IPS-18c (cell line): ENCODE data around the gene SMC6.

Source experiments
- H3K4me3 ChIP-seq: 2 replicates; pipeline ENCODE4 v1.7.0; 2013; ENCODE audit warnings: low read depth, mild to moderate bottlenecking, low read length, moderate library complexity; ENCODE audit not compliant: insufficient read depth
- H3K9me3 ChIP-seq: one replicate; pipeline ENCODE4 v1.6.1; 2013; ENCODE audit warnings: mild to moderate bottlenecking, low read length, moderate library complexity; ENCODE audit not compliant: control insufficient read depth, insufficient read depth

SMC6 gene

DNA sequence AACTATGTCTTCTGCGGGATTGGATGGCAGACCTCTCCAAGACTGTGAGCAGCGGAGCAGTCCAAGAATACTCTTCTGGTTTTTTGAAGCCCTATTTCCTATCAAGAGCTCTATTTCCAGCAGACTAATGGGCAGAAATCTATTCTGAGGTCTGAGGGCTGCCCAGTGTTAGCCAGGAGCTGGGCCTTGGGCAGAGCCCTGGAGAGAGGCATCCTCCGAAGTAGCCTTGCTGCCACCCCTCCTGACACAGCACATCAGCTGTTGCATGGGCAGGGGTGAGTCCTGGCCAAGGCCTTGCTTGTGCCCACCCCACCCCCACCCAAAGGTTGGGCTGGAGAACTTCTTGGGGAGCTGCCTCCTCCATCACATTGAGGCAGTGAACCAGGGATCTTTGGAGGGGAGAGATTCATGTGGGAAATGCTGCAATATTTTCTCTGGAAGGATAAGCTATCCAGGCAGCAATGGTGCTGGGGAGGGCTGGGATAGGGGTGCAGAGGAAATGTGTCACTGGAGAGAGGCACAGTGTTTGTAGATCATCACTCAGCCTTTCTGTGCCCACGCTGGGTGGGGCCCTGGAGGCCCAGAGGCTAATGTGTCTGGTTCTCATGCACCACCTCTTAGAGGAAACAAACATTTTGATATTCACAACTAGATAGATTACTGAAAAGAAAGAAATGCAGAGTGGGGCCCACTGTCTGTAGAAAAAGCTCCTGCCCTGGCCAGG, 108.5 kb downstream of the SMC6 start:
- Histone ChIP-seq H3K9me3 (no peaks in the 10 kb centered on the region), H3K4me3 (no peak overlapping the region)

DNA sequence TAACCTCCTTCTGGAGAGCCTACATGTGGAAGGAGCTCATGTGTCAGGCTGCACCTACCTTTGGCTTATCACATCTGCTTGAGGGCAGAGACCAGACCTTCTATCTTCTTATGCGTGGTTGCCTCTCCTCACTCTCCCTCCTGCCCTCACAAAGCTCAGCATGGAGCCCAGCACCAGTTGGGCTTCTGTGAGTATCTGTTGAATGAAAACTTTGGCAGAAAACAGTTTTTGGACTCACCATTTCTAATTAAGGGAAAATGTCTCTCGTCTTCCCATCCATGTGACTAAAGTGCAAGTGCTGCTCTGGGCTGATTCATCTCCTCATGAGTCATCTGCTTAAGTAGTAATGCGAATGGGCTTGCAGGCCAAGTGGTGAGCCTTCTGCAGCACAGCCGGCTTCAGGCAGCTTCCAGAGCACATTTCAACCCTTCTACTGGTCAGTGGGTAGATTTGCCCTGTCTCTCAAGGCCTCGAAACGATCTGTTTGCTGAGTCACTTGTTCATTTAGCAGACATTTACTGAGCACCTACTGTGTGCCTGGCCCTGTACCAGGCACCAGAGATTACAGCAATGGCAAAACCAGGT, 110.5 kb downstream of the SMC6 start:
- Histone ChIP-seq H3K4me3 (no peak overlapping the region), H3K9me3 (no peaks in the 10 kb centered on the region)

DNA sequence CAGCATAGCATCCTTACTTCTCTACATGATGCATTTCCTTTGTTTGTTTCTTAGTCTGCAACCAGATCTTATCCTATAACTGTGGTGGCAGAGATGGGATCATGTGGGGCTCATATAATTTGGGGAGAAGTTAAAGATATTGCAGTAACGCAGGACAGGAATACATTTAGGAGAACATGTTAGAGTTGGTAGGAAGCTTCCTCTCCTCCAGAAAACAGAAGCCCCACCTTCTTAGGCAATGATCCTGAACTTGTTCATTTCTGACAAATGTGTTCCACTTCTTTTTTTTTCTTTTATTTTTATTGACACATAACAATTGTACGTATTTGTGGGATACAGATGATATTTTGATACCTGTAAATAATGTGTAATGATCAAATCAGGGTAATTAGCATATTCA, 113.2 kb downstream of the SMC6 start:
- Histone ChIP-seq H3K4me3 (no peak overlapping the region), H3K9me3 (no peaks in the 10 kb centered on the region)

DNA sequence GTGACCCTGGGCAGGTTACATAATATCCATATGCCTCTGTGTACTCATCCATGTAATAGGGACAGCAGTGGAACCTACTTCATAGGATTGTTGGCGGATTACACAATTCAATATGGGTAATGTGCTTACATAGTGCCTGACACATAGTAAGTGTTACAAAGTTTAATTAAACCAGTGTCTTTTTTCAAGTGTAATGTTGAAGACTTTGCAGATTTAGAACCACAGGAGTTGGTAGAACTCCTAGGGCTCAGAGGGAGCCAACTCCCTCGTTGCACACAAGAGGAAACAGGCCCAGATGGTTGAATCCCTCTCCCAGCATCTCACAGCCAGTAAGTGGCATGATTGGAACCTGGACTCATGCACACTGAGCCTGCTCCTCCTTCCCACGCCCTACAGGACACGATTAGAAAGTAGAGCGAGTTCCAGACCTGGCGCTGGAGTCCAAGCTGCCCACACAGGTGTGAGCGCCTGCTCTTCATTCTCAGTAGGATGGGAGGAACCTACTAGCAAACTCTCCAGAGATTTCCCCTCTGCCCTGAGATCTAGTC, 115.3 kb downstream of the SMC6 start:
- no peak overlapping the region for H3K4me3 ChIP-seq
- no peaks in the 10 kb centered on the region for H3K9me3 ChIP-seq

DNA sequence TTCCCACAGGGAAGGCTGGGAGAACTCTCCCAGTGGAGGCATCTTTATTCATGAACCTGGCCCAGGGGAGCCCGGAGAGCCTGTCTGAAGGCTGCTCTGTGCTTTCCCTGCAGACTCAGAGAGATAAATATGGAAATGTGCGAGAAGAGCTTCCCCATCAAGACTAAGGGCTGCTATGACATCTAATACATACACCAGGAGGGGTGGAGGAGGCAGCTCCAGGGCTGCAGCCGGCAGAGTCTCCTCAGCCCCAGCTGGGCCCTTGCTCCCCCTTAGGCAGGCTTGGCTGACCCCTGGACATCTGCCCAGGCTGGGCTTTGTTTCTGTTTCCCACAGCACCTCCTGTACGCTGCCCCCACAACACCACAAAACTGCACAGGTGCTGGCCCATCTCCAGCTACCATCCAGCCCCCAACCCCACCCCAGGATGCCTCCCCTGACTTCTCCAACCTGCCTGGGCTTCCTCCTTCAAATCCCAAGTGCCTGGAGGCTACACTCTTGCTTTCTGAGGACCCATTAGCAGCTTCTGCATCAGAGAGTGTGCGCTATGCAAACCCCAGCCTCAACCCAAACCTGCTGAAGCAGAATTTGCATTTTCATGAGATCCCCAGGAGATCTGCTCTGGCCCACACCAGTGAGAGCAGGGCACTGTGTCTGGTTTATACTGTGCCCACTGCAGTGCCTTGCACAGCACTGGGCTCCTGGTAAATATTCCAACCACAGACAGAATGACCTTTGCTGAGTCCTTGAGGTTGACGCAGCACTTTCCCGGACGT, 116.3 kb downstream of the SMC6 start:
- no peaks in the 10 kb centered on the region for H3K9me3 ChIP-seq
- H3K4me3 ChIP-seq, result no peak overlapping the region

DNA sequence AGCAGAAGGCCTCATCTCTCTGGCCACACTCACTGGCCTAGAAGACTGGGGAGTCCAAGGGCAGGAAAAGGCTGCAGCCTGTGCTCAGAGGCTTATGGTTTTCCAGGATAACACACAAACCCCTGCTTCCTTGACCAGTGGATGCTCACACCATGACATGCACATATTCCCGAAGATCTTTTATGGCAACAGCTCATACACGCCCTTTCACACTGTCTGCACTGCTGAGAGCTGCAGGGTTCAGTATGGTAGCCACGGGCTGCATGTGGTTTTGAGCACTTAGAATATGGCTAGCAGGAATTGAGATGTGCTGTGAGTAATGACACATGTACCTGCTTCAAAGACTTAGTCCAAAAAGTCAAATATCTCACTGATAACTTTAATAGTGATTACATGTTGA, 117.4 kb downstream of the SMC6 start:
- H3K9me3 ChIP-seq, result no peaks in the 10 kb centered on the region
- no peak overlapping the region for H3K4me3 ChIP-seq

DNA sequence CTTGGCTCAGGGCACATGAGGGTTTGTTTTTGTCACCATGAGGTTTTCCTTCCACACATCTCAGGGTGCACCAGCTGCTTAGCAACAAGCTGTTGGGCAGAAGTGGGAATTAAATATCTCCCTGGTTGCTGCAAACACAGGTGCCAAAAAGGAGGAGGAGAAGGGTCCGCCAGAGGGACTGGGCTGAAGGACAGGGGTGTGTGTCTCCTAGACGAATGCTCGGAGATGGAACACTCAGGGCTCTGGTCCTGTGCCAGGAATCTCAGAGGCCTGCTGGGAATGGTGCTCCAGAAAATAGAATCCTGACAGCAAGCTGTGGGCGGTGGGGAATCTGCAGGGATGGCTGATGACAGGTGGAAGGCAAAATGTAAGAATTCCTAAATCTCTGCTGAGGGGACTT, 118.6 kb downstream of the SMC6 start:
- H3K9me3 ChIP-seq, result no peaks in the 10 kb centered on the region
- no peak overlapping the region for H3K4me3 ChIP-seq

DNA sequence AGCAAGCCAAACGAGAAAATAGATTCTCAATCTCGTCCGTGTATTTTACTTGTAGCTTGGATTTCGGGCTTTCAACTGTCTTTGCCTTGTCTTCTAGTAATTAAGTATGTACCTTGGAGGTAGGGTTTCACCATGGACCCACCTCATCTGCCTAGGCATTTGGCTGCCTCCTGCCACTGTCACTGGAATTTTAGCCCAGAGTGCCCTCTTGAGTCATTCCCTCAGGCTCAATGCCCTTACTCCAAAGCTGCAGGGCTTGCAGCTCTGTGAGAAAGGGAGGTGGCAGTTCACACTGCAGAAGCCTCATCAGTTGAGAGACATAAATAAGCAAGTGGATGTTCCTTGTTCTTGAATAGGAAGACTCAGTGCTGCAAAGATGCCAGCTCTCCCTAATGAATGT, 123.5 kb downstream of the SMC6 start:
- H3K4me3 ChIP-seq, result no peak overlapping the region
- H3K9me3 ChIP-seq, result peaks cover 3% of the 10 kb centered on the region

DNA sequence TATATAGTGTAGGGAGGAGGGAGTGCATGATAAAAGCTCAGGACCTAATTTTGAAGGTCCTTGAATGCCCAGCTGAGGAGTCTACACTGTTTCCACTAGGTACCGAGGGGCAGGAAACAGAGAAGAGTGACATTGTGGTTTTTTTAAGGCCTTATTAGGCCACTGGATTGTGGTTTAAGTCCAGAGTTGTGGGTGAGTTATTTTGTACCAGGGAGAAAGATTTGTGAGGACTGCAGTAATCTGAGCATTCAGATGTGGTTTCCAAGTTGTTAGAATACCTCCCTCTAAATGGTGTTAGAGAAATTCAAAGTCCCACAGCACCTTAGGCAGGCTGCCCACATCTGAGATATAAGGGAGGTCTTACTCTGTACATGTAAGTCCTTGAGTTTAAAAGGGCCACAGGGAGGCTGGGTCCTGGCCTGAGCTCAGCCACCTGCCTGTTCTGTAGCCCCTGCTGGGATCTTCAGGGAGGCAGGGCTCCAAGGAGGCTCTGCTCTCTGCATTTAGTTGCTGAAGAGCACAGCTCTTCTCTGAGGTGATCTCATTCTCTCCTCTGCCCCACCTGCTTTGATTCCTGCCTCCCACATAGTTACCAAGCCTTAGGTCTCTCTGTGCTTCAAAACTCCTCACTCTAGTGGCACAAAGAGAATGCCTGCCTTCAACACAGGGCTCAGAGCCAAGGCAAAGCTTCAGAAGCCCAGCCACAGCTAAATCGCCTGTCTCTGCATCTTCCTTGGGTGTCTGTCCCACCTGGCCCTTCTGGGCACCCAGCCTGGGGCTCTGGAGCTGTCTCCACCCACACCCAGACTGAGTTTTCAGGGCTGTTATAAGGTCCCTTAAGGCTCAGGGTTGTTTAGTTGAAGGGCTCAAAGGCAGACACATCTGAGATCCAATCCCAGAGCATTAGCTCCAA, 125.0 kb downstream of the SMC6 start:
- H3K9me3 ChIP-seq, result peaks cover 3% of the 10 kb centered on the region
- H3K4me3 ChIP-seq, result no peak overlapping the region

DNA sequence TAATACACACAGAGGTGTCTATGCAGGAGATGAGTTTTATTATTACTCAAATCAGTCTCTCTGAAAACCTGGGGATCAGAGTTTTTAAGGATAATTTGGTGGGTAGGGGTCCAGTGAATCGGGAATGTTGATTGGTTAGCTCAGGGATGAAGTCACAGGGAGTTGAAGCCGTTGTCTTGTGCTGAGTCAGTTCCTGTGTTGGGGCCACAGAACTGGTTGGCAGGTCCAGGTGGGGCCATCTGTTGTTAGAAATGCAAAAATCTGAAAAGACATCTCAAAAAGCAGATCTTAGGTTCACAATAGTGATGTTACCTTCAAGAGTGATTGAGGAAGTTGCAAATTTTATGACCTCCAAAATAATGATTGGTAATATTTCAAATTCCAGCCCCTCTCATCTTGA, 126.2 kb downstream of the SMC6 start:
- H3K9me3 ChIP-seq, result peaks cover 3% of the 10 kb centered on the region

DNA sequence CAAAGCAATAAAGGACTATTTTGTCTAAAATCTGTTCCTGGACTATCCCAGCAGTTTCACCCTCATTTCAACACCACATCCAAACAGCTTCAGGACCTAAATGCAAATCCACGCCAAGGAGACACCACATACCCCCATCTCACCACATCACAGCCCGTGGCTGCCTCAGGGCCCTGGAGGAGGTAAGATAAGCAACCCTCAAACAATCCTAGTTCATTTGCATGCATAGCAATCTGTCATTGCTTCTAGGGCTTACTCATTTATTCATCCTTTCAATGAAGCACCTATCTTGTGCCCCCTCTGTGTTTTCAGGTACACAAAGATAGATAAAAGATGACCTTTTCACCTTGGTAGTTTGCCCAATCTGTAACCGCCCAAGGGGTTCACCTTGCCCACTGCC, 126.6 kb downstream of the SMC6 start:
- H3K9me3 ChIP-seq, result peaks cover 3% of the 10 kb centered on the region
- H3K4me3 ChIP-seq, result no peak overlapping the region

More for the DNA sequence above, 126.2 kb downstream of the SMC6 start:
- no peak overlapping the region for H3K4me3 ChIP-seq

DNA sequence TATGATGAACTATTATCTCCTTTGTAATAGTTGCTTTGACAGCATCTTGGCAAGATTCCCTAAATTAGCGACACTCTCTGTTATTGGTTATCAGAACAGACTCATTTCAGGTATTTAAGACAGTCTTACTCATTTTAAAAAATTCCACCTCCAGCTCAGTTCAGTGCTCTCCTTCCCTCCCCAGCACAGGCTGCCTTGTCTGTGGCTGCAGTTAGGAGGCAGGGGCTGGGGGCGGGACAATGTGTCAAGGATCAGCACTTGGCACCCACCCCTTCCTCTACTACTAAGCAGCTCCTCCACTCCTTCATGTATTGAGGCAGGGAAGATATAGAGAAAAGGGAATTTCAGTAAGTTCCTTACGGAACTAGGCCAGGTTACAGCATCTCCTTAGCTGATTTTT, 128.2 kb downstream of the SMC6 start:
- H3K9me3 ChIP-seq, result peaks cover 3% of the 10 kb centered on the region
- no peak overlapping the region for H3K4me3 ChIP-seq

DNA sequence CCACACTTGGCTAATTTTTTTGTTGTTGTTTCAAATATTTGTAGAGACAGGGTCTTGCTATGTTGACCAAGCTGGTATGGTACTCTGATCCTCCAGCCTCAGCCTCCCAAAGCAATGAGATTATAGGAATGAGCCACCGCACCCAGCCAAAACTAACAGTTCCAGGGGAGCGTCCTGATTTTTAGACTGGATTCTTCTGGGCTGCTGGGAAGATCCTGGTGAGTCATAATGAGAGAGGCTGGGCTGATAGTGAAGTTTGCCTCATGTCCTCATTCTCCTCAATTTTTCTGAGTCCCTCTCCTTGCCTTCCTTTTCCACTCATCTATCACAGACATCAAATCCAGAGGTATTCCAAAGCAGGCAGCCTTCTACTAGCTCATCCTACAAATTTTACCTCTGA, 131.8 kb downstream of the SMC6 start:
- Histone ChIP-seq H3K9me3 (no peaks in the 10 kb centered on the region), H3K4me3 (no peak overlapping the region)

DNA sequence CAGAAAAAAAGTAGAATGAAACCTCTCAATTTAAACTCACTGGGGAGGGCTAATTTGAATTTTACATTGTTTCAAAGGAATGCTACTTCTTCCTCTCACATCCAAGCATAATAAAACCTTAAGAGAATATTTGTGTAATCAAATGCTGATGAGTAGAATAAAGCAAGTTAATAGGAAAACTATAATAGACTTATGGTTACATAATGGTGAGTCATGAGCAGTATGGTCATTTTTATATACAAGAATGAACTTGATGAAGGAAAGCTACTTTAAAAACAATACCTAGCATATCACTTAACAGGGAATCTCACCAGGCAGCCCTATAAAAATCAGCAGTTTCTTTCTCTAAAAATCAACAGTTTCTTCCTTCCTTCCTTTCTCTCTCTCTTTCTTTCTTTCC, 132.8 kb downstream of the SMC6 start:
- Histone ChIP-seq H3K4me3 (no peak overlapping the region), H3K9me3 (no peaks in the 10 kb centered on the region)

DNA sequence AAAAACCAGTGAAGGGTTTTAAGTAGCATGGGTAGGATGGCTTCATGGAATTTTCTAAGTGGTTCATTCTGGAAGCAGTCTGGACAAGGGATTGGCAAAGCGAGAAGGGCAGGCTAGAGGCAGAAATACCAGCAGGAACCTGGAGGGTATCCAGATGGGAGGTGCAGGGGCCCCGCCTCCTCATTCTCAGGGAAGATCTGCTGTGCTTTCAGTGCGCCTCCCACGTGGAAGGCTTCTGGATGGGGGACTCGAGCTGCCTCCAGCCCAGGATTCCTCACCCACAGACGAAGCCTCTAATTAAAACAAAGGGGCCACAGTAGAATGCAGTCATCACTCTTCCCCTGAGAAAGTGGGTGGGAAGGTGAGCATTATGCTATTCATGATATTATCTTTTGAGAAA, 133.3 kb downstream of the SMC6 start:
- Histone ChIP-seq H3K9me3 (no peaks in the 10 kb centered on the region), H3K4me3 (no peak overlapping the region)

DNA sequence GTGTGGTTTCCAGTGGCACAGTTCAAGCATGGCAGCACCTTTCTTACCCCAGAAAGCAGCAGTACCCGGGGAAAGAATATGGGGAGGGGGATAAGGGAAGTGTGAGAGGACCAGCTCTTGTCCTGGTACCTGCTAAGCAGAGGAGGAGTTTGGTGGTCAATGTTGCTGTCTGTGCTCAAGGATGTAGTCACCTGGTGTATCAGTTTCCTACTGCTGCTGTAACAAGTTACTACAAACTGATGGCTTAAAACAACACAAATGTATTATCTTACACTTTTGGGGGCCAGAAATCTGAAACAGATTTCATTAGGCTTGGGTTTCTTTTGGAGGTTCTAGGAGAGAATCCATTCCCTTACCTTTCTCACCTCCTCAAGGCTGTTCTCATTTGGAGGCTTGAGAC, 135.7 kb downstream of the SMC6 start:
- Histone ChIP-seq H3K4me3 (no peak overlapping the region), H3K9me3 (no peaks in the 10 kb centered on the region)

DNA sequence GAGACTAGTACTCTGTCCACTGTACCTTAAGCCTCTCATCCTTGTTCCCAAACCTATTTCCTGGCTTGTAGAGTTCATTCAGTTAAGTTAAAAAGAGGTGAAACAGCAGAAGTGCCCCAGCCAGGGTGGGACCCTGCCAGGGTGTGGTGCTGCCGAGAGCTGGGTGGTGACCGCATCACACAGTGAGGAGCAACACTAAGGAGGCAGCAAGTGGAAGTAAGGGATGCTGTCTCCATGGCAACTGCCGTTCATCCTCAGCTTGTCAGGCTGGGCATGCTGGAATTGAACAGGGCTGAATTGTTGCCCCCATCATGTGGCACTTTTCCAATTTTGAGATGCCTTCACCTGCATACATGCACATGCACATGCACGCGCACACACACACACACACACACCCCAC, 136.1 kb downstream of the SMC6 start:
- H3K4me3 ChIP-seq, result no peak overlapping the region

More for the DNA sequence above, 136.1 kb downstream of the SMC6 start:
- H3K9me3 ChIP-seq, result no peaks in the 10 kb centered on the region
